Skeletal muscle tissue (tissue), 4 donors: Measurements from ENCODE around the gene ZNF586. TPM values are rescaled to one million over a fixed set of nuclear protein-coding genes. Genes with fewer than 3 reads are reported as not detected.
A peak's percentile ranks its signal among the peaks of the same experiment; 100 is the strongest.
"Not testable (repeated sequence)": the region's sequence is repeated elsewhere in the genome, so short reads cannot be mapped to it uniquely, and the experiment has no call there.

Source experiments
- H3K27ac ChIP-seq: one replicate; pipeline ENCODE4 v1.7.0; 2013; ENCODE audit warnings: mild to moderate bottlenecking, low read depth, low read length, inconsistent platforms
- H3K27me3 ChIP-seq, 3 donors: one replicate each; pipeline ENCODE4 v1.7.0; 2013; ENCODE audit warnings: low read length in 3 of 3; ENCODE audit not compliant: control insufficient read depth in 3 of 3, insufficient read depth in 3 of 3
- H3K36me3 ChIP-seq, 3 donors: one replicate each; pipeline ENCODE4 v1.7.0; 2013; ENCODE audit warnings: low read length in 3 of 3; ENCODE audit not compliant: control insufficient read depth in 3 of 3, insufficient read depth in 3 of 3
- H3K4me1 ChIP-seq, 3 donors: one replicate each; pipeline ENCODE4 v1.7.0; 2013; ENCODE audit warnings: low read length in 3 of 3, mild to moderate bottlenecking in 3 of 3; ENCODE audit not compliant: control insufficient read depth in 3 of 3, insufficient read depth in 3 of 3
- H3K4me3 ChIP-seq, 3 donors: one replicate each; pipeline ENCODE4 v1.7.0; 2013; ENCODE audit warnings: low read length in 3 of 3
- H3K9ac ChIP-seq, 3 donors: one replicate each; pipeline ENCODE4 v1.7.0; 2013; ENCODE audit warnings: low read length in 3 of 3, mild to moderate bottlenecking in 3 of 3, moderate library complexity in 2 of 3, low read depth in 1 of 3
- H3K9me3 ChIP-seq, 3 donors: one replicate each; pipeline ENCODE4 v1.7.0; 2013; ENCODE audit warnings: low read length in 3 of 3; ENCODE audit not compliant: control insufficient read depth in 3 of 3
- total RNA-seq: library from RNA; depleted of rRNA; stranded (reverse); fragments of >200 nt; gene quantifications from one replicate; pipeline ENCODE4 v1.2.3, GENCODE V29; 2014
- donor health status: Osteomylitis.

ZNF586 gene
- total RNA-seq, 1 donor from 2014 or later, result 27.1 TPM

DNA sequence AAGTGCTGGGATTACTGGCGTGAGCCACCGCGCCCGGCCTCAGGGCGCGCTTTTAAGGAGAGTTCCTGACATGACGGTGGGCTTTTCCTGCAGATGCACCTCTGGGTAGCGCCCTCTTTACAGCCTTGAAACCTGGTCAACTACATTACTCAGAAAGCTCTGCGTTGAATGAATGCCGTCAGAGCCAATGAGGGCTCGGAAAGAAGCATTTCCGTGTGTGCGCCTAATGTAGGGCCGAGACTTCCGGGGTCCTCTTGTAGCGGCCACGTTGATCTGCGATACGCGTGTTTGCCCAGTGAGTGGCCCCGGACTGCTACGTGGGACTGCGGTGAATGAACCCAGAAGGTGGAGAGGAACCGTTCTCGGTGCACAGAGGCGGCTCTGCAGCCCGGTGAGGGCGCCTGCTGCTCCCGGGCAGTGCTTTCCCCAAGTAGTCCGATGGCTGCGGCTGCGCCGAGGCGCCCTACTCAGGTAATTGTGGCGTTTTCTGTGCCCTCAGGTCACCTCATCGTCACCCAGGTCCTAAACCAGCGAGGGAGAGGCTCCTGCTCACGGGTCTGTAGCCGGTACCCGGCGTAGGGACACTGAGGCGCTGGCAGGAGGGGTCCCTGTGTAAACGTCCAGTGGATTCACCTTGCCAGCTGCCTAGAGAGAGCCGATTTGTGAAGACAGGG, 50.1 kb downstream of the ZNF586 start:
- Histone ChIP-seq H3K9ac (peak overlapping the region; percentile 93 to 97 (median 94)), H3K27ac (peak overlapping the region; percentile 50), H3K4me1 (peaks cover 6 to 16% (median 15%) of the 10 kb centered on the region in 3 donors), H3K36me3 (peaks cover 0 to 2% (median 0%) of the 10 kb centered on the region in 3 donors), H3K4me3 (peak overlapping the region; percentile 98), H3K27me3 (no peaks in the 10 kb centered on the region), H3K9me3 (no peaks in the 10 kb centered on the region)

DNA sequence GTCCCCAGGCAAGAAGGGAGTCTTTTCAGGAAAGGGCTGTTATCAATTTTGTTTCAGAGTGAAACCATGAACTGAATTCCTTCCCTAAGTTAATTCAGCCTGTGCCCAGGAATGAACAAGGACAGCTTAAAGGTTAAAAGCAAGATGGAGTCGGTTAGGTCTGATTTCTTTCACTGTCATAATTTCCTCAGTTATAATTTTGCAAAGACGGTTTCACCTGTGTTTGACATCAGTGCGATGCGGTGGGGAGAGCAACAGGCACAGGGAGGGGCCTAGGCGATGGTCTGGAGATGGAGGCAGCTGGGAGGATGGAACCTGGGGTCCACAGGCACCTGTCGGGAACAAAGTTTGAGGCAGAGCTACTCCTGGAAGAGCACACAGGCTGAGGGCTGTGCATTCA, 51.1 kb downstream of the ZNF586 start:
- H3K4me3 ChIP-seq, result peak overlapping the region; percentile 98
- peak overlapping the region; percentile 93 to 97 (median 94) for H3K9ac ChIP-seq
- H3K27ac ChIP-seq, result no peak overlapping the region
- peaks cover 0 to 2% (median 0%) of the 10 kb centered on the region in 3 donors for H3K36me3 ChIP-seq
- peaks cover 3 to 15% (median 11%) of the 10 kb centered on the region in 3 donors for H3K4me1 ChIP-seq
- H3K9me3 ChIP-seq, result no peaks in the 10 kb centered on the region
- no peaks in the 10 kb centered on the region for H3K27me3 ChIP-seq

DNA sequence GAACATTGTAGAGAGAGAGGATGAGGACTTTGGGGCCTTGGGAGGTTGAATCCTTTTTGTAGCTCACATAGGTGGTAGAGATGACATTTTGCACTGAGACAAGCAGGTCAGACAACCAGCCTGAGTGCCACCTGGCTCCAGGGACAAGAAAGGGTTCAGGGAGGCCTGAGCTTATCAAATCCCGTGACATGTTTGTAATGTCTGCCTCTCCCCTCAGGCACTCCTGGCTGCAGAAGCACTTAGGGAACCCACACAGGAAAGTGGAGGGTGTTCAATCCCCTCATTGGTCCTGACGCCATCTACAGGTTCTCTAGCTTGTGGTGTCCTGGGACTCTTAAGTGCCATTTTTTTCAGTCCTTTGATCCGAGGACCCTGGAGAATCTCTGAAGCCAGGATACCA, 51.6 kb downstream of the ZNF586 start:
- H3K27ac ChIP-seq, H3K36me3 ChIP-seq, H3K9ac ChIP-seq, H3K9me3 ChIP-seq, H3K27me3 ChIP-seq: not testable (repeated sequence)
- Histone ChIP-seq H3K4me1 (peaks cover 3 to 15% (median 11%) of the 10 kb centered on the region in 3 donors), H3K4me3 (peak overlapping the region in 1 of 3 donors; percentile 40)

DNA sequence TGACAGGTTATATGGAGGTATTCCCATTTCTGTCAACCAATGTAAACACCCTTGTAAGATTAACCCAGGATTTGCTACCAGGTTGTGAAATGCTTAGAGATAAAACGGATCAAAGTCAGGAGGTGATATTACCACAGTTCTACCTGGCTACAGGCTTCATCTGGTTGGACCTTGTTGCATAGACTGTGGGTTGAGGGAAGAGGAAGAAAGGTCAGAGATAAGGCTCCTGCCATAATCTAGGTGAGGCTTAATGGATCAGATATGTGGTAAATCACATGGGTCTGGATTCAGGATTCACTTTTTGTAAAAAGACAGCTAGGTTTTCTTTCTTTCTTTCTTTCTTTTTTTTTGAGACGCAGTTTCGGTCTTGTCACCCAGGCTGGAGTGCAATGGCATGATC, 52.0 kb downstream of the ZNF586 start:
- H3K36me3 ChIP-seq, H3K4me3 ChIP-seq, H3K9me3 ChIP-seq, H3K9ac ChIP-seq, H3K27ac ChIP-seq, H3K27me3 ChIP-seq: not testable (repeated sequence)
- peaks cover 3 to 15% (median 11%) of the 10 kb centered on the region in 3 donors for H3K4me1 ChIP-seq

DNA sequence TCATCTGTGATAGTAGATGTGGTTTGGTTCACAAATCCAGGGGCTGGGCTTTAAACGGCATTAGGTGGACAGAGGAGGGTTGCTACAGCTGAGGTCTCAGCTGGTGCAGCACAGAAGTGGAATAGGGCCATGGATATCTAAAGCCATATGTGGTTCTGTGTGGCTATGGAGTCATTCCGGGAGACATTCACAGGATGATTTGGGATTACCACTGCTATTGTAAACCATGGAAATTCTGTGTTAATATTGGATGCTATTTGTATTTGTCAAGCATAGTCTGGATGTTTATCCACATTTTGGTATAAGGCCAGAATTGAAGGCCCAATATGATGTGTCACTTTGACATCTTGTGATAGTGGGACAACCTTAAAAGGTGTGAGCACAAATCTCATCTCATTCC, 53.7 kb downstream of the ZNF586 start:
- not testable (repeated sequence) for H3K27me3 ChIP-seq, H3K9ac ChIP-seq, H3K4me3 ChIP-seq, H3K36me3 ChIP-seq, H3K9me3 ChIP-seq, H3K27ac ChIP-seq
- H3K4me1 ChIP-seq, result peaks cover 3 to 15% (median 11%) of the 10 kb centered on the region in 3 donors

DNA sequence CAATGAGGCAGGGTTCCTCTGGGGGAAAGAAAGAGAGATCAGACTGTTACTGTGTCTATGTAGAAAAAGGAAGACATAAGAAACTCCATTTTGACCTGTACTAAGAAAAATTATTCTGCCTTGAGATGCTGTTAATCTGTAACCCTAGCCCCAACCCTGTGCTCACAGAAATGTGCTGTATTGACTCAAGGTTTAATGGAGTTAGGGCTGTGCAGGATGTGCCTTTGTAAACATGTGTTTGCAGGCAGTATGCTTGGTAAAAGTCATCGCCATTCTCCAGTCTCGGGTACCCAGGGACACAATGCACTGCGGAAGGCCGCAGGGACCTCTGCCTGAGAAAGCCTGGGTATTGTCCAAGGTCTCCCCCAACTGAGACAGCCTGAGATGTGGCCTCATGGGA, 54.1 kb downstream of the ZNF586 start:
- H3K36me3 ChIP-seq, H3K4me3 ChIP-seq, H3K27ac ChIP-seq, H3K9ac ChIP-seq, H3K9me3 ChIP-seq, H3K27me3 ChIP-seq: not testable (repeated sequence)
- H3K4me1 ChIP-seq, result peaks cover 3 to 15% (median 11%) of the 10 kb centered on the region in 3 donors

DNA sequence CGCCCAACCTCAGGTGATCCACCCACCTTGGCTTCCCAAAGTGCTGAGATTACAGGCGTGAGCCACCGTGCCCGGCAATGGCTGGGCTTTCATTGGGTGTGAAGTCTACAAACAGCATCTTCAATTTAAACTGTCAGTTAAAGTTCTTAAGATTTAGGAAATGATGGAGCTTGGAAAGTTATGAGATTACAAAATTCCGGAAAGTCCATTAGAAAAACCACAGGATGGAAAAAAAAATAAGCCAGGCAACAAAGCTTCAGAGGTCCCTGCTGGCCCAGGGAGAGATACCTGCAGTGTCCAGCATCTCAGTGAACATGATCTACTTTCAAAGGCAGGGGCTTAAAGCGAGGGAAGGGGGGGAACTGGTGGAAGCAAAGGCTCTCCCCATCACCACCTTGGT, 56.0 kb downstream of the ZNF586 start:
- Histone ChIP-seq H3K9ac (no peak overlapping the region), H3K9me3 (no peaks in the 10 kb centered on the region), H3K27me3 (no peaks in the 10 kb centered on the region), H3K4me1 (peaks cover 3 to 6% (median 5%) of the 10 kb centered on the region in 3 donors), H3K4me3 (no peak overlapping the region), H3K27ac (no peak overlapping the region), H3K36me3 (no peaks in the 10 kb centered on the region)

DNA sequence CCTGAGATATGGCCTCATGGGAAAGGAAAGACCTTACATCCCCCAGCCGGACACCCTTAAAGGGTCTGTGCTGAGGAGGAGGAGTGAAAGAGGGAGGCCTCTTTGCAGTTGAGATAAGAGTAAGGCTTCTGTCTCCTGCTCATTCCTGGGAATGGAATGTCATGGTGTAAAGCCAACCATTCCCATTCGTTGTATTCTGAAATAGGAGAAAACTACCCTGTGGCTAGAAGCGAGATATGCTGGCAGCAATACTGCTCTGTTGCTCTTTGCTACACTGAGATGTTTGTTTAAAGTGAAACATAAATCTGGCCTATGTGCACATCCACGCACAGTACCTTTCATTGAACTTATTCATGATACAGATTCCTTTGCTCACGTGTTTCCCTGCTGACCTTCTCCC, 59.8 kb downstream of the ZNF586 start:
- Histone ChIP-seq H3K9ac (no peak overlapping the region), H3K36me3 (no peaks in the 10 kb centered on the region), H3K4me3 (no peak overlapping the region), H3K4me1 (peaks cover 0 to 3% (median 0%) of the 10 kb centered on the region in 3 donors), H3K27ac (peak overlapping the region; percentile 61), H3K9me3 (no peaks in the 10 kb centered on the region), H3K27me3 (no peaks in the 10 kb centered on the region)

DNA sequence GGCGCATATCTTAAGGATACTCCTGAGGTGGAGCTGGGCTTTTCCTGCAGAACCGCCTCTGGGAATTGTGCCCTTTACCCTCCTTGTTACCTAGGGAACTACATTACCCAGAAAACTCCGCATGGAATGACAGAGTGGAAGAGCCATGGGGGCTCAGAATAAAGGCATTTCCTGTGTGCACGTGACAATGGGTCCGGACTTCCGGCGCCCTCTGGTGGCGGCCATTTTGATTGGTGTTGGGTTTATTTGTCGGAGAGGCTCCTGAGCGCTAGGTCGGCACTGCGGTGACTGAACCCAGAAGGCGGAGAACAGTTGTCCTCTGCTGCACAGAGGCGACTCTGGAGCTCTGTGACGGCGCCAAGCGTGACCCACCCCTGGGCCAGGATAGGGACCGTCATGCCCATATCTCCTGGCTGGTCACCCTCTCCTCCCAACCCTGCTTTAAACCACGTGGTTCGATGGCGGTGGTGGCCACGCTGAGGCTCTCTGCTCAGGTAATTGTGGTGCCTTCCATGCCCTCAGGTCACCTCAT, 60.7 kb downstream of the ZNF586 start, which contains the start of gene ZNF587B:
ZNF587B (plus strand) TSS at position 229 of the 532 bp plus-strand sequence; CDS start at position 459, 230 bp downstream.
- peaks cover 0 to 3% (median 0%) of the 10 kb centered on the region in 3 donors for H3K4me1 ChIP-seq
- H3K9me3 ChIP-seq, result no peaks in the 10 kb centered on the region
- H3K27ac ChIP-seq, result peak within 1 kb of the TSS; percentile 61
- H3K9ac ChIP-seq, result peak within 1 kb of the TSS; percentile 55 to 86 (median 77)
- H3K36me3 ChIP-seq, result no peaks in the 10 kb centered on the region
- peak within 1 kb of the TSS; percentile 81 to 88 (median 83) for H3K4me3 ChIP-seq
- H3K27me3 ChIP-seq, result no peaks in the 10 kb centered on the region
